Breast epithelium (tissue), 4 donors: ENCODE measurements around the gene SH2D3A. TPM values are rescaled to one million over a fixed set of nuclear protein-coding genes. Genes with fewer than 3 reads are reported as not detected.
A peak's percentile ranks its signal among the peaks of the same experiment; 100 is the strongest.

Source experiments
- DNase-seq, 2 donors: peaks; one replicate each; pipeline ENCODE4 v3.0.0-alpha.2; 2019; ENCODE audit warnings: low spot score in 2 of 2
- H3K27ac ChIP-seq, 2 donors: fragments of 200-600 bp; sonication (generic) in 1 of 2; one replicate each; pipeline ENCODE4 v1.5.1; 2016 to 2019; ENCODE audit warnings: mild to moderate bottlenecking in 1 of 2
- H3K27me3 ChIP-seq, 2 donors: fragments of 200-600 bp; sonication (generic) in 1 of 2; one replicate each; pipeline versions ENCODE4 v1.5.1 to v1.6.0; 2017 to 2019; ENCODE audit warnings: control low read depth in 1 of 2, mild to moderate bottlenecking in 1 of 2
- H3K36me3 ChIP-seq: fragments of 200-600 bp; one replicate; pipeline ENCODE4 v1.5.1; 2019
- H3K4me1 ChIP-seq, 2 donors: fragments of 200-600 bp; sonication (generic); one replicate each; pipeline ENCODE4 v1.5.1; 2016 to 2019; ENCODE audit warnings: control low read depth in 1 of 2
- H3K4me3 ChIP-seq, 3 donors: fragments of 200-600 bp; sonication (generic); 1 replicate in 2 of 3; 2 replicates in 1 of 3; pipeline ENCODE4 v1.5.1; 2016 to 2019; ENCODE audit warnings: mild to moderate bottlenecking in 3 of 3, moderate library complexity in 2 of 3
- H3K9me3 ChIP-seq, 2 donors: fragments of 200-600 bp; sonication (generic) in 1 of 2; one replicate each; pipeline ENCODE4 v1.5.1; 2016 to 2019; ENCODE audit warnings: control low read depth in 1 of 2
- POLR2A ChIP-seq: fragments of 450-650 bp; IDR thresholded peaks from one replicate; pipeline ENCODE4 v1.6.1; 2016; ENCODE audit warnings: antibody characterized with exemption, mild to moderate bottlenecking, moderate library complexity
- POLR2AphosphoS5 ChIP-seq, 3 donors: sonication (generic); formaldehyde crosslinking; IDR thresholded peaks; one replicate each; pipeline ENCODE4 v1.6.1; 2017; ENCODE audit warnings: antibody characterized with exemption in 3 of 3
- intact Hi-C: fragments of 100-400 bp; cut with DNase I; formaldehyde crosslinking; loops from one replicate; pipeline ENCODE4 v1.15.1; 2023; ENCODE audit warnings: low total_unique reads
- total RNA-seq, 3 donors: library from RNA; depleted of rRNA; stranded (reverse); fragments of >200 nt; gene quantifications; one replicate each; pipeline ENCODE4 v1.1.0, GENCODE V29; 2016
- TF ChIP-seq, protein P1 (sequence below), 3 donors: fragments of 450-650 bp; IDR thresholded peaks; one replicate each; pipeline ENCODE4 v1.5.1; 2016 to 2017; ENCODE audit warnings: antibody characterized with exemption in 3 of 3, mild to moderate bottlenecking in 3 of 3, moderate library complexity in 3 of 3

SH2D3A gene
- total RNA-seq, 3 donors from 2014 or later: 0.96 to 38.2 (median 18.4) TPM

DNA sequence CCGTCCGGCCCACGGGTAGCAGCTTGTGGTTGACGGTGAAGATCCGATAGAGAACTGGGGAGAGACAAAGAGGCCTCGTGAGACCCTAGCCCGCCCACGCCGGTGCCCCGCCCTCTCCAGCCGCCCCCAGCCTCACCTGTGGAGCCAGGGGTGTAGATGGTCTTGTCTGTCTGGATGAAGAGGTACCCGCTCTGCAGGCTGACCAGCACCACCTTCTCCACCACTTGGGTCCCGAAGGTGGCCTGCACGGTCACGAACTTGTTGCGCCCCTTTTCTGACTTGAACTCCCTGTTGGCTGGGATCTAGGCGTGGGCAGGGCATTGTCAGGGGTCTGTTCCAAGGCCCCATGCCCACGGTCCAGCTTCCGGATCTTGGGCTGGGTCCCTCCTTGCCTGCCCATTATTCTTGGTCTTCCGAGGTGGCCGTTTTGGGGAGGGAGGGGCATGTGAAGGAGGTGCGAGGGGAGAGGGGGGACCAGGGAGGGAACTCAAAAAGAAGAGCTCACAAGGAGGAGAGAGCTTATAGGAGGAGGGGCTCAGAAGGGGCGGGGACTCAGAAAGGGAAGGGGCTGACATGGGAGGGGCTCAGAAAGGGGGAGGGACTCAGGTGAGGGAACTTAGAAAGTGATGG lies 49.0 kb downstream of the SH2D3A start:
- H3K4me1 ChIP-seq: no peaks in the 10 kb centered on the region
- H3K27me3 ChIP-seq: no peaks in the 10 kb centered on the region
- intact Hi-C loops: no loop called here
- H3K27ac ChIP-seq: peak overlapping the region in 1 of 2 donors; percentile 32
- H3K36me3 ChIP-seq: no peaks in the 10 kb centered on the region
- no peaks in the 10 kb centered on the region for H3K9me3 ChIP-seq
- TF ChIP-seq, protein P1, sequence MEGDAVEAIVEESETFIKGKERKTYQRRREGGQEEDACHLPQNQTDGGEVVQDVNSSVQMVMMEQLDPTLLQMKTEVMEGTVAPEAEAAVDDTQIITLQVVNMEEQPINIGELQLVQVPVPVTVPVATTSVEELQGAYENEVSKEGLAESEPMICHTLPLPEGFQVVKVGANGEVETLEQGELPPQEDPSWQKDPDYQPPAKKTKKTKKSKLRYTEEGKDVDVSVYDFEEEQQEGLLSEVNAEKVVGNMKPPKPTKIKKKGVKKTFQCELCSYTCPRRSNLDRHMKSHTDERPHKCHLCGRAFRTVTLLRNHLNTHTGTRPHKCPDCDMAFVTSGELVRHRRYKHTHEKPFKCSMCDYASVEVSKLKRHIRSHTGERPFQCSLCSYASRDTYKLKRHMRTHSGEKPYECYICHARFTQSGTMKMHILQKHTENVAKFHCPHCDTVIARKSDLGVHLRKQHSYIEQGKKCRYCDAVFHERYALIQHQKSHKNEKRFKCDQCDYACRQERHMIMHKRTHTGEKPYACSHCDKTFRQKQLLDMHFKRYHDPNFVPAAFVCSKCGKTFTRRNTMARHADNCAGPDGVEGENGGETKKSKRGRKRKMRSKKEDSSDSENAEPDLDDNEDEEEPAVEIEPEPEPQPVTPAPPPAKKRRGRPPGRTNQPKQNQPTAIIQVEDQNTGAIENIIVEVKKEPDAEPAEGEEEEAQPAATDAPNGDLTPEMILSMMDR (IDR thresholded peaks at IDR 0.05): no peak
- TF ChIP-seq POLR2A (no peak), POLR2AphosphoS5 (IDR thresholded peaks at IDR 0.05) (no peak)
- no peak for DNase-seq
- H3K4me3 ChIP-seq: peak overlapping the region in 1 of 3 donors; percentile 51

DNA sequence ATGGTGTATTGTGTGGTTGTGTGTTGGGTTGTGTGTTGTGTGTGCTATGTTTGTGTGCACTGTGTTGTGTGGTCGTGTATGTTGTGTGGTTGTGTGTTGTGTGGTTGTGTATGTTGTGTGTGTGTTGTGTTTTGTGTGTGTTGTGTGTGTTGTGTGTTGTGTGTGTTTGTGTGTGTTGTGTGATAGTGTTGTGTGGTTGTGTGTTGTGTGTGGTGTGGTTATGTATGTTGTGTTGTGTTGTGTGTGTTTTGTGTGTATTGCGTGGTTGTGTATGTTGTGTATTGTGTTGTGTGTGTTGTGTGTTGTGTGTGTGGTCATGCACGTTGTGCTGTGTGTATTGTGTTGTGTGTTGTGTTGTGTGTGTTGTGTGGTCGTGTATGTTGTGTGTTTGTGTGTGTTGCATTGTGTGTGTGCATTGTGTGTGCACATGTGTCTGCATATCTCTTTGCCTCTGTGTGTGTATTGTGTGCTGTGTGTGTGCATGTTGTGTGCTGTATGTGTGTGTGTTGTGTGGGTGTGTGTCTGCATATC lies 49.7 kb downstream of the SH2D3A start:
- no peaks in the 10 kb centered on the region for H3K9me3 ChIP-seq
- H3K27me3 ChIP-seq: no peaks in the 10 kb centered on the region
- H3K4me3 ChIP-seq: no peak overlapping the region
- peak overlapping the region in 1 of 2 donors; percentile 7 for H3K27ac ChIP-seq
- DNase-seq: no peak
- no peaks in the 10 kb centered on the region for H3K36me3 ChIP-seq
- TF ChIP-seq POLR2A (no peak), POLR2AphosphoS5 (IDR thresholded peaks at IDR 0.05) (no peak)
- TF ChIP-seq, protein P1 (IDR thresholded peaks at IDR 0.05): no peak
- no peaks in the 10 kb centered on the region for H3K4me1 ChIP-seq
- intact Hi-C loops: no loop called here

- DNase-seq: no peak
- intact Hi-C loops: no loop called here
- Histone ChIP-seq H3K9me3 (no peaks in the 10 kb centered on the region), H3K36me3 (no peaks in the 10 kb centered on the region), H3K27ac (peak overlapping the region in 1 of 2 donors; percentile 7), H3K4me1 (no peaks in the 10 kb centered on the region), H3K27me3 (no peaks in the 10 kb centered on the region), H3K4me3 (no peak overlapping the region)
- TF ChIP-seq POLR2AphosphoS5 (IDR thresholded peaks at IDR 0.05): no peak
- TF ChIP-seq POLR2A: no peak
These were observed 50.2 kb downstream of the SH2D3A start for GRCh38 chr19:6717036-6717435.

DNA sequence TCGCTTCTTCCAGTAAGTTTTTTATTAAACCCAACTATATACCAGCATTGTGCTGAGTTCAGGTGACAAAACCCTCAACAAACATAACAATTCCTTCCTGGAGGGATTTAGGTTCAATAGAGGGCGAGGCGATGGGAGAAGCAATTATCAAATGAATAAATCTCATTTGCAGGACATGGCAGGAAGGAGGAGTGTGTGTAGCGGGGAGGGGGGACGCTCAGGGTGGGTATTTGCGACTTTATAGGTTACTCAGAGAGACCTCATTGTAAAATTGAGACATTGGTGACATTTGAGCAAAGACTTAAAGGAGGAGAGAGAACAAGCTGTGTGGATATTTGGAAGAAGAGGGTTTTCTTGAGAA lies 50.6 kb downstream of the SH2D3A start:
- intact Hi-C loops: no loop called here
- H3K27ac ChIP-seq: no peak overlapping the region
- no peaks in the 10 kb centered on the region for H3K9me3 ChIP-seq
- no peak overlapping the region for H3K4me3 ChIP-seq
- no peak for DNase-seq
- TF ChIP-seq POLR2A: no peak
- no peak for TF ChIP-seq POLR2AphosphoS5 (IDR thresholded peaks at IDR 0.05)
- TF ChIP-seq, protein P1 (IDR thresholded peaks at IDR 0.05): no peak
- no peaks in the 10 kb centered on the region for H3K4me1 ChIP-seq
- no peaks in the 10 kb centered on the region for H3K36me3 ChIP-seq
- no peaks in the 10 kb centered on the region for H3K27me3 ChIP-seq

GRCh38 chr19:6714749-6715555 lies 52.3 kb downstream of the SH2D3A start:
- no peaks in the 10 kb centered on the region for H3K9me3 ChIP-seq
- H3K4me3 ChIP-seq: no peak overlapping the region
- TF ChIP-seq POLR2AphosphoS5 (IDR thresholded peaks at IDR 0.05) (no peak), POLR2A (no peak)
- TF ChIP-seq, protein P1 (IDR thresholded peaks at IDR 0.05): no peak
- intact Hi-C loops: no loop called here
- peaks cover 0 to 6% of the 10 kb centered on the region in 2 donors for H3K27me3 ChIP-seq
- no peak for DNase-seq
- no peaks in the 10 kb centered on the region for H3K36me3 ChIP-seq
- H3K27ac ChIP-seq: no peak overlapping the region
- no peaks in the 10 kb centered on the region for H3K4me1 ChIP-seq
